Retinal pigment epithelial cell (primary cell): ENCODE data around the gene SPG7.

ENCODE experiments used
- DNase-seq: peaks from one replicate; pipeline ENCODE4 v3.0.0-alpha.2; 2010; ENCODE audit warnings: low read depth
- H3K4me3 ChIP-seq: 2 replicates; pipeline ENCODE4 v1.5.1; 2011; ENCODE audit warnings: mild to moderate bottlenecking, low read length, control low read depth, moderate library complexity
- CTCF ChIP-seq: conservative IDR thresholded peaks from 2 replicates; pipeline ENCODE4 v1.5.1; 2011; ENCODE audit warnings: low read depth, low read length, control low read depth, inconsistent platforms

Gene SPG7

GRCh38 chr16:89531821-89532526, 23.8 kb downstream of the SPG7 start:
- no peak for TF ChIP-seq CTCF
- no peak overlapping the region for H3K4me3 ChIP-seq
- DNase-seq: no peak

GRCh38 chr16:89534252-89534756, 26.1 kb downstream of the SPG7 start:
- DNase-seq: no peak
- H3K4me3 ChIP-seq: no peak overlapping the region
- TF ChIP-seq CTCF: no peak

GRCh38 chr16:89536371-89536770, 28.2 kb downstream of the SPG7 start:
- no peak overlapping the region for H3K4me3 ChIP-seq
- no peak for DNase-seq
- TF ChIP-seq CTCF: no peak

GRCh38 chr16:89536886-89537548, 28.8 kb downstream of the SPG7 start:
- no peak overlapping the region for H3K4me3 ChIP-seq
- DNase-seq: no peak
- TF ChIP-seq CTCF: no peak

GRCh38 chr16:89537549-89537925, 29.3 kb downstream of the SPG7 start:
- no peak for TF ChIP-seq CTCF
- no peak overlapping the region for H3K4me3 ChIP-seq
- DNase-seq: no peak

- no peak for TF ChIP-seq CTCF
- DNase-seq: no peak
- H3K4me3 ChIP-seq: no peak overlapping the region
Measured at GRCh38 chr16:89538286-89538685, 30.1 kb downstream of the SPG7 start.

- no peak for DNase-seq
- H3K4me3 ChIP-seq: no peak overlapping the region
- TF ChIP-seq CTCF: no peak
Measured at GRCh38 chr16:89540557-89540956, 32.4 kb downstream of the SPG7 start.
